Activated T-helper 9 cell treated with anti-CD3 and anti-CD28 coated beads, Interleukin-2, amount 50 U/mL, for 16 hours (primary cell): ENCODE measurements around the gene TLL1.

Experiments
- DNase-seq: peaks from one replicate; pipeline ENCODE4 v3.0.0-alpha.2; 2020; ENCODE audit warnings: low read depth

The TLL1 gene

GRCh38 chr4:165894159-165894558 is 21.1 kb downstream of the TLL1 start:
- DNase-seq = no peak

GRCh38 chr4:165905405-165906027 is 32.5 kb downstream of the TLL1 start:
- DNase-seq = no peak

GRCh38 chr4:165906272-165906671 is 33.2 kb downstream of the TLL1 start:
- DNase-seq = no peak

- DNase-seq = no peak
Observed at GRCh38 chr4:165909947-165910346, 36.9 kb downstream of the TLL1 start.

GRCh38 chr4:165915215-165915614 is 42.2 kb downstream of the TLL1 start:
- DNase-seq = no peak

GRCh38 chr4:165921546-165921945 is 48.5 kb downstream of the TLL1 start:
- no peak for DNase-seq

GRCh38 chr4:165922747-165923146 is 49.7 kb downstream of the TLL1 start:
- DNase-seq = no peak

- DNase-seq = no peak
Observed at GRCh38 chr4:165926307-165926706, 53.3 kb downstream of the TLL1 start.

- DNase-seq = no peak
Observed at GRCh38 chr4:165927366-165927765, 54.3 kb downstream of the TLL1 start.

- DNase-seq = no peak
Observed at GRCh38 chr4:165927815-165928214, 54.8 kb downstream of the TLL1 start.

- no peak for DNase-seq
Observed at GRCh38 chr4:165928601-165929000, 55.6 kb downstream of the TLL1 start.

- no peak for DNase-seq
Observed at GRCh38 chr4:165929662-165930061, 56.6 kb downstream of the TLL1 start.

GRCh38 chr4:165931741-165932140 is 58.7 kb downstream of the TLL1 start:
- no peak for DNase-seq

- no peak for DNase-seq
Observed at GRCh38 chr4:165944900-165945299, 71.9 kb downstream of the TLL1 start.

GRCh38 chr4:165945991-165946390 is 73.0 kb downstream of the TLL1 start:
- DNase-seq = no peak

GRCh38 chr4:165947019-165947418 is 74.0 kb downstream of the TLL1 start:
- no peak for DNase-seq

- DNase-seq = no peak
Observed at GRCh38 chr4:165953181-165953580, 80.1 kb downstream of the TLL1 start.

GRCh38 chr4:165963621-165964020 is 90.6 kb downstream of the TLL1 start:
- no peak for DNase-seq

GRCh38 chr4:165964591-165964990 is 91.6 kb downstream of the TLL1 start:
- no peak for DNase-seq

GRCh38 chr4:165965503-165965902 is 92.5 kb downstream of the TLL1 start:
- DNase-seq = no peak

GRCh38 chr4:165966833-165967232 is 93.8 kb downstream of the TLL1 start:
- no peak for DNase-seq

- DNase-seq = no peak
Observed at GRCh38 chr4:165967486-165967885, 94.4 kb downstream of the TLL1 start.

- DNase-seq = no peak
Observed at GRCh38 chr4:165970703-165971420, 97.8 kb downstream of the TLL1 start.

GRCh38 chr4:165971446-165971845 is 98.4 kb downstream of the TLL1 start:
- DNase-seq = no peak
